ENCODE data around the gene ZBTB12.

- TF ChIP-seq CTCF (IDR thresholded peaks at IDR 0.05; ENCODE audit: poor library complexity) = no peak
- no peak for TF ChIP-seq EZH2 (IDR thresholded peaks at IDR 0.05; ENCODE audit: borderline replicate concordance)
- TF ChIP-seq EZH2phosphoT487 (IDR thresholded peaks at IDR 0.05; ENCODE audit: low read depth, severe bottlenecking, unreplicated experiment) = no peak
Observed at GRCh38 chr6:31898383-31899011, 3.4 kb downstream of the ZBTB12 start.

Data from hepatocyte (in vitro differentiated cells).